PC-3 (cell line): ENCODE results near the gene TENT4B. TPM values are rescaled to one million over a fixed set of nuclear protein-coding genes. Genes with fewer than 3 reads are reported as not detected.

Source experiments
- ATAC-seq: fragments of 200-7000 bp; cut with Tn5 transposase; 2 replicates; pipeline ENCODE4 v1.9.1; 2020; ENCODE audit warnings: mild to moderate bottlenecking, moderate library complexity
- BruUV-seq: library from RNA; stranded (reverse); fragments of 400-500 nt; replicated peaks from 2 replicates; lab custom pipeline; 2021; lab: Mats Ljungman, UMichigan
- CTCF ChIA-PET: fragments of 300-600 bp; sonication (Branson Sonifier 250); formaldehyde crosslinking; loops from one replicate; lab custom pipeline; 2022; ENCODE audit warnings: antibody characterized with exemption; lab: Charles Lee
- POLR2A ChIA-PET: fragments of 300-600 bp; sonication (Branson Sonifier 250); formaldehyde crosslinking; loops from one replicate; lab custom pipeline; 2022; ENCODE audit warnings: antibody characterized with exemption; ENCODE audit not compliant: unreplicated experiment; lab: Charles Lee
- DNase-seq: peaks from one replicate; pipeline ENCODE4 v3.0.0-alpha.2; 2015
- H2AFZ ChIP-seq: fragments of 300-600 bp; sonication (generic); 2 replicates; pipeline ENCODE4 v1.6.0; 2016; ENCODE audit warnings: antibody characterized with exemption, low read length
- H3F3A ChIP-seq: fragments of 300-600 bp; sonication (generic); one replicate; pipeline ENCODE4 v1.6.0; 2017; ENCODE audit warnings: antibody characterized with exemption, low read length, control low read depth, mild to moderate bottlenecking; ENCODE audit not compliant: unreplicated experiment
- H3K27ac ChIP-seq: fragments of 300-600 bp; sonication (generic); 2 replicates; pipeline ENCODE4 v1.5.1; 2016; ENCODE audit warnings: mild to moderate bottlenecking, low read length
- H3K27me3 ChIP-seq: fragments of 300-600 bp; sonication (generic); 2 replicates; pipeline ENCODE4 v1.6.1; 2016; ENCODE audit warnings: low read length, mixed read lengths
- H3K36me3 ChIP-seq: fragments of 300-600 bp; sonication (generic); 2 replicates; pipeline ENCODE4 v1.6.1; 2016; ENCODE audit warnings: low read depth, mixed run types, low read length, mixed read lengths
- H3K4me1 ChIP-seq: fragments of 300-600 bp; sonication (generic); 2 replicates; pipeline ENCODE4 v1.5.1; 2016; ENCODE audit warnings: low read length; ENCODE audit not compliant: insufficient read depth
- H3K4me2 ChIP-seq: fragments of 300-600 bp; sonication (generic); 2 replicates; pipeline ENCODE4 v1.6.0; 2016; ENCODE audit warnings: low read length
- H3K4me3 ChIP-seq: fragments of 300-600 bp; sonication (generic); 2 replicates; pipeline ENCODE4 v1.5.1; 2016; ENCODE audit warnings: mild to moderate bottlenecking, low read length, mixed read lengths
- H3K79me2 ChIP-seq: fragments of 300-600 bp; sonication (generic); 2 replicates; pipeline ENCODE4 v1.6.1; 2017; ENCODE audit warnings: low read length, mixed read lengths
- H3K9ac ChIP-seq: fragments of 300-600 bp; sonication (generic); 2 replicates; pipeline ENCODE4 v1.6.0; 2016; ENCODE audit warnings: mild to moderate bottlenecking, low read length
- H3K9me2 ChIP-seq: fragments of 300-600 bp; sonication (generic); replicated peaks from 2 replicates; pipeline ENCODE4 v1.6.1; 2016; ENCODE audit warnings: mixed run types, low read length, mixed read lengths
- H3K9me3 ChIP-seq: fragments of 300-600 bp; sonication (generic); 2 replicates; pipeline ENCODE4 v1.6.1; 2016; ENCODE audit warnings: low read length, mixed read lengths
- H4K20me1 ChIP-seq: fragments of 300-600 bp; sonication (generic); 2 replicates; pipeline ENCODE4 v1.6.1; 2016; ENCODE audit warnings: low read length, mixed read lengths
- EZH2 ChIP-seq: fragments of 300-600 bp; sonication (generic); IDR thresholded peaks from one replicate; pipeline ENCODE4 v1.6.1; 2017; ENCODE audit warnings: antibody characterized with exemption, mild to moderate bottlenecking, low read length; ENCODE audit not compliant: unreplicated experiment
- EZH2phosphoT487 ChIP-seq: fragments of 300-600 bp; sonication (generic); IDR thresholded peaks from 2 replicates; pipeline ENCODE4 v1.6.1; 2018; ENCODE audit warnings: mild to moderate bottlenecking, antibody characterized with exemption, low read length, borderline replicate concordance
- intact Hi-C: fragments of 100-400 bp; cut with micrococcal nuclease; formaldehyde crosslinking; loops from 2 replicates; pipeline ENCODE4 v1.9.0; 2023
- total RNA-seq: library from RNA; depleted of rRNA; stranded (reverse); fragments of >200 nt; gene quantifications from 2 replicates; pipeline ENCODE4 v1.2.3, GENCODE V29; 2014
- TF ChIP-seq, protein P1 (sequence below): fragments of 300-600 bp; sonication (generic); conservative IDR thresholded peaks from 2 replicates; pipeline ENCODE4 v1.5.1; 2017; ENCODE audit warnings: antibody characterized with exemption, low read depth, mild to moderate bottlenecking, low read length

Gene TENT4B
- total RNA-seq, 1 experiment from 2014 or later: 6.3 TPM

DNA sequence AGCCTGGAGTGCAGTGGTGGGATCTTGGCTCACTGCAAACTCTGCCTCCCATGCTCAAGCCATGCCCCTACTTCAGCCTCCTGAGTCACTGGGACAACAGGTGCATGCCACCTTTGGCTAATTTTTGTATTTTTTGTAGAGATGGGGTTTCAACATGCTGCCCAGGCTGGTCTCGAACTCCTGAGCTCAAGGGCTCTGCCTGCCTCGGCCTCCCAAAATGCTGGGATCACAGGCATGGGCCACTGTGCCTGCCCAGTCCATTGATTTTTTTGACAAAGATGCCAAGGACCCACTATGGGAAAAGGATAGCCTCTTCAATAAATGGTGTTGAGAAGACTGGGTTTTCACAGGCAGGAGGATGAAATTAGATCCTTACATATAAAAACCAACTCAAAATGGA is 102.4 kb downstream of the TENT4B start:
- no peak for TF ChIP-seq EZH2
- TF ChIP-seq, protein P1, sequence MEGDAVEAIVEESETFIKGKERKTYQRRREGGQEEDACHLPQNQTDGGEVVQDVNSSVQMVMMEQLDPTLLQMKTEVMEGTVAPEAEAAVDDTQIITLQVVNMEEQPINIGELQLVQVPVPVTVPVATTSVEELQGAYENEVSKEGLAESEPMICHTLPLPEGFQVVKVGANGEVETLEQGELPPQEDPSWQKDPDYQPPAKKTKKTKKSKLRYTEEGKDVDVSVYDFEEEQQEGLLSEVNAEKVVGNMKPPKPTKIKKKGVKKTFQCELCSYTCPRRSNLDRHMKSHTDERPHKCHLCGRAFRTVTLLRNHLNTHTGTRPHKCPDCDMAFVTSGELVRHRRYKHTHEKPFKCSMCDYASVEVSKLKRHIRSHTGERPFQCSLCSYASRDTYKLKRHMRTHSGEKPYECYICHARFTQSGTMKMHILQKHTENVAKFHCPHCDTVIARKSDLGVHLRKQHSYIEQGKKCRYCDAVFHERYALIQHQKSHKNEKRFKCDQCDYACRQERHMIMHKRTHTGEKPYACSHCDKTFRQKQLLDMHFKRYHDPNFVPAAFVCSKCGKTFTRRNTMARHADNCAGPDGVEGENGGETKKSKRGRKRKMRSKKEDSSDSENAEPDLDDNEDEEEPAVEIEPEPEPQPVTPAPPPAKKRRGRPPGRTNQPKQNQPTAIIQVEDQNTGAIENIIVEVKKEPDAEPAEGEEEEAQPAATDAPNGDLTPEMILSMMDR: no peak
- no peak for TF ChIP-seq EZH2phosphoT487
- H3K36me3 ChIP-seq: no peaks in the 10 kb centered on the region
- H3K9ac ChIP-seq: no peak overlapping the region
- no TSS peak for BruUV-seq
- intact Hi-C loops: no loop called here
- H3K4me1 ChIP-seq: peaks cover 15% of the 10 kb centered on the region
- H3K27me3 ChIP-seq: no peaks in the 10 kb centered on the region
- H3K9me3 ChIP-seq: no peaks in the 10 kb centered on the region
- H4K20me1 ChIP-seq: no peaks in the 10 kb centered on the region
- ATAC-seq: no peak
- CTCF ChIA-PET: no interaction called here
- H2AFZ ChIP-seq: no peak overlapping the region
- H3K9me2 ChIP-seq: no peaks in the 10 kb centered on the region
- no peak overlapping the region for H3K27ac ChIP-seq
- no peak for DNase-seq
- no peak overlapping the region for H3K4me3 ChIP-seq
- POLR2A ChIA-PET: no interaction called here
- H3K4me2 ChIP-seq: no peak overlapping the region
- H3K79me2 ChIP-seq: peaks cover 14% of the 10 kb centered on the region
- H3F3A ChIP-seq: no peaks in the 10 kb centered on the region

DNA sequence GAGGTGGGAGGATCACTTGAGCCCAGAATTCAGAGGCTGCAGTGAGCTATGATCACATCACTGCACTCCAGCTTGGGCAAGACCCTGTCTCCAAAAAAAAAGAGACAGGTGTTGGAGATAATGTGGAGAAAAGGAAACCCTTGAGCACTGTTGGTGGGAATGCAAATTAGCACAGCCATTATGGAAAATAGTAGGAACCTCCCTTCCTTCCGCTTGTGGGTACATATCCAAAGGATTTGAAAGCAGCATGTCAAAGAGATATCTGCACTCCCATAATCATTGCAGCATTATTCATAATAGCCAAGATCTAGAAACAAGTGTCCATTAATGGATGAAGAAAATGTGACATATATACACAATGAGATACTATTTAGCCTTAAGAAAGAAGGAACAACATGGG is 103.5 kb downstream of the TENT4B start:
- H2AFZ ChIP-seq: no peak overlapping the region
- no peak overlapping the region for H3K4me3 ChIP-seq
- H3K9me2 ChIP-seq: no peaks in the 10 kb centered on the region
- peaks cover 5% of the 10 kb centered on the region for H3K4me1 ChIP-seq
- TF ChIP-seq EZH2 (no peak), EZH2phosphoT487 (no peak)
- TF ChIP-seq, protein P1: no peak
- DNase-seq: no peak
- POLR2A ChIA-PET: no interaction called here
- H3K27me3 ChIP-seq: no peaks in the 10 kb centered on the region
- CTCF ChIA-PET: no interaction called here
- no TSS peak for BruUV-seq
- intact Hi-C loops: no loop called here
- no peaks in the 10 kb centered on the region for H4K20me1 ChIP-seq
- peaks cover 14% of the 10 kb centered on the region for H3K79me2 ChIP-seq
- H3F3A ChIP-seq: no peaks in the 10 kb centered on the region
- no peaks in the 10 kb centered on the region for H3K36me3 ChIP-seq
- no peak overlapping the region for H3K9ac ChIP-seq
- H3K9me3 ChIP-seq: no peaks in the 10 kb centered on the region
- ATAC-seq: no peak
- no peak overlapping the region for H3K27ac ChIP-seq
- no peak overlapping the region for H3K4me2 ChIP-seq

- no TSS peak for BruUV-seq
- POLR2A ChIA-PET: no interaction called here
- H3K9ac ChIP-seq: no peak overlapping the region
- H3K27ac ChIP-seq: no peak overlapping the region
- no peaks in the 10 kb centered on the region for H3K9me2 ChIP-seq
- H3K9me3 ChIP-seq: no peaks in the 10 kb centered on the region
- intact Hi-C loops: no loop called here
- no peaks in the 10 kb centered on the region for H3K27me3 ChIP-seq
- no peak for DNase-seq
- 0 out of 2 replicates have a peak, but pooled peaks cover 1% of the 10 kb centered on the region for H3K79me2 ChIP-seq
- no peaks in the 10 kb centered on the region for H4K20me1 ChIP-seq
- H3K4me2 ChIP-seq: no peak overlapping the region
- no peak for TF ChIP-seq EZH2
- TF ChIP-seq EZH2phosphoT487: no peak
- no peaks in the 10 kb centered on the region for H3K4me1 ChIP-seq
- no peaks in the 10 kb centered on the region for H3K36me3 ChIP-seq
- H2AFZ ChIP-seq: no peak overlapping the region
- CTCF ChIA-PET: no interaction called here
- no peaks in the 10 kb centered on the region for H3F3A ChIP-seq
- no peak overlapping the region for H3K4me3 ChIP-seq
- ATAC-seq: no peak
These were observed 104.8 kb downstream of the TENT4B start for GRCh38 chr16:50257876-50258275.
